HG03045 (cell line): Measurements from ENCODE around the gene ACAD8.
"Not testable (repeated sequence)": the region's sequence is repeated elsewhere in the genome, so short reads cannot be mapped to it uniquely, and the experiment has no call there.

Source experiments
- ATAC-seq: cut with Tn5 transposase; IDR thresholded peaks from one replicate; pipeline ENCODE4 v1.9.1; 2021; ENCODE audit warnings: mild to moderate bottlenecking, moderate library complexity; ENCODE audit not compliant: unreplicated experiment

Gene ACAD8

GRCh38 chr11:134238956-134239355 is 14.4 kb upstream of the ACAD8 start:
- no peak for ATAC-seq

GRCh38 chr11:134240592-134240991 is 12.8 kb upstream of the ACAD8 start:
- no peak for ATAC-seq

- ATAC-seq, result no peak
These were observed 11.0 kb upstream of the ACAD8 start for GRCh38 chr11:134242376-134242775.

GRCh38 chr11:134243913-134244312 is 9.5 kb upstream of the ACAD8 start:
- no peak for ATAC-seq

GRCh38 chr11:134244593-134244992 is 8.8 kb upstream of the ACAD8 start:
- ATAC-seq, result peak; percentile 61

- no peak for ATAC-seq
These were observed 7.9 kb upstream of the ACAD8 start for GRCh38 chr11:134245434-134245833.

GRCh38 chr11:134246100-134246499 is 7.3 kb upstream of the ACAD8 start:
- no peak for ATAC-seq

GRCh38 chr11:134246678-134247077 is 6.7 kb upstream of the ACAD8 start:
- ATAC-seq, result no peak

- ATAC-seq, result no peak
These were observed 4.4 kb upstream of the ACAD8 start for GRCh38 chr11:134248910-134249480.

- ATAC-seq, result no peak
These were observed 3.1 kb upstream of the ACAD8 start for GRCh38 chr11:134250246-134250645.

GRCh38 chr11:134250675-134251074 is 2.7 kb upstream of the ACAD8 start:
- ATAC-seq, result no peak

- ATAC-seq, result peak; percentile 30
These were observed 801 bp upstream of the ACAD8 start for GRCh38 chr11:134252346-134253187.

- no peak for ATAC-seq
These were observed 1.2 kb downstream of the ACAD8 start for GRCh38 chr11:134254433-134255183.

GRCh38 chr11:134255184-134255561 is 1.8 kb downstream of the ACAD8 start:
- ATAC-seq, result not testable (repeated sequence)

GRCh38 chr11:134257101-134257500 is 3.7 kb downstream of the ACAD8 start:
- no peak for ATAC-seq

- no peak for ATAC-seq
These were observed 5.2 kb downstream of the ACAD8 start for GRCh38 chr11:134258577-134258976.

- no peak for ATAC-seq
These were observed 7.1 kb downstream of the ACAD8 start for GRCh38 chr11:134260503-134260902.

- no peak for ATAC-seq
These were observed 7.6 kb downstream of the ACAD8 start for GRCh38 chr11:134260983-134261382.

GRCh38 chr11:134261626-134262488 is 8.5 kb downstream of the ACAD8 start:
- ATAC-seq, result no peak

GRCh38 chr11:134264966-134265764 is 11.8 kb downstream of the ACAD8 start:
- ATAC-seq, result no peak
